OCI-LY7 (cell line): Measurements from ENCODE around the gene RAPGEF4.

Experiments used
- CTCF ChIP-seq: fragments of 200-600 bp; sonication (generic); conservative IDR thresholded peaks from 2 replicates; pipeline ENCODE4 v1.5.1; 2014; ENCODE audit warnings: mild to moderate bottlenecking, antibody characterized with exemption, low read length, moderate library complexity, mixed read lengths
- EZH2phosphoT487 ChIP-seq: fragments of 200-600 bp; sonication (generic); IDR thresholded peaks from 2 replicates; pipeline ENCODE4 v1.6.1; 2018; ENCODE audit warnings: low read depth, borderline replicate concordance, mild to moderate bottlenecking, mixed run types, antibody characterized with exemption, low read length, moderate library complexity, mixed read lengths

GRCh38 chr2:173086518-173087213 is 351.0 kb downstream of the RAPGEF4 start:
- TF ChIP-seq EZH2phosphoT487 (no peak), CTCF (no peak)
